Activated naive CD4-positive, alpha-beta T cell treated with anti-CD3 and anti-CD28 coated beads, Interleukin-2, amount 50 U/mL, for 72 hours (primary cell): Measurements from ENCODE around the gene PPM1K. TPM values are rescaled to one million over a fixed set of nuclear protein-coding genes. Genes with fewer than 3 reads are reported as not detected.

Experiments used
- ATAC-seq, 2 donors: fragments of 150-1000 bp; cut with Tn5 transposase; 2 replicates each; pipeline ENCODE4 v1.10.0; 2021; ENCODE audit warnings: mild to moderate bottlenecking in 2 of 2, moderate library complexity in 2 of 2
- DNase-seq, 2 donors: peaks; one replicate each; pipeline ENCODE4 v3.0.0; 2021 to 2022; ENCODE audit warnings: low spot score in 2 of 2
- H3K27ac Mint-ChIP-seq, 2 donors: one replicate each; pipeline ENCODE4 v1.8.0; 2022; ENCODE audit warnings: mild to moderate bottlenecking in 2 of 2, mixed read lengths in 2 of 2
- H3K36me3 Mint-ChIP-seq, 2 donors: one replicate each; pipeline ENCODE4 v1.8.0; 2022; ENCODE audit warnings: mixed read lengths in 2 of 2
- H3K9me3 Mint-ChIP-seq, 2 donors: one replicate each; pipeline ENCODE4 v1.8.0; 2022; ENCODE audit warnings: mixed read lengths in 2 of 2
- total RNA-seq, 2 donors: library from RNA; stranded (reverse); gene quantifications; one replicate each; pipeline ENCODE4 v1.2.3, GENCODE V29; 2022

The PPM1K gene
- total RNA-seq, 2 donors from 2014 or later, result 48.4 to 55.8 TPM

DNA sequence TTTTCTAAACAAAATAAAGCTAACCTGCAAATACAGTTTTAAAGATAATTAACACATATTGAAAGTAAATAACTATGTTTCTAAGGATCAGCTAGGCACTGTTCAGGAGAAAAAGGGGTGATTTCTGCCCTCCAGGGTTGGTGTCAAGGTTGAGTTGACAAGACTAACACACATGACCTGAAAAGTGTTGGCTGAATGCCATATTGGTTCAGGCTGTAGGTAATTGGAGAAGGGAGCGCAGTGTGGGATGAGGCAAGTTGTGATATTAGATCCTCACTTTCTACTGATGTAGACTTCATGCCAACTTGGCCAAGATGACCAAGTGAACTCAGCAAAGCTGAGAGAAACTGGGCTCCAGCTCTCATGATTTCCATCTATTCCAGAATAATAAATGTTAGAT is 42.2 kb downstream of the PPM1K start:
- DNase-seq (no peak), ATAC-seq (no peak)
- Mint-ChIP-seq H3K9me3 (no peaks in the 10 kb centered on the region), H3K36me3 (peaks cover 0 to 10% of the 10 kb centered on the region in 2 donors), H3K27ac (no peak overlapping the region)

DNA sequence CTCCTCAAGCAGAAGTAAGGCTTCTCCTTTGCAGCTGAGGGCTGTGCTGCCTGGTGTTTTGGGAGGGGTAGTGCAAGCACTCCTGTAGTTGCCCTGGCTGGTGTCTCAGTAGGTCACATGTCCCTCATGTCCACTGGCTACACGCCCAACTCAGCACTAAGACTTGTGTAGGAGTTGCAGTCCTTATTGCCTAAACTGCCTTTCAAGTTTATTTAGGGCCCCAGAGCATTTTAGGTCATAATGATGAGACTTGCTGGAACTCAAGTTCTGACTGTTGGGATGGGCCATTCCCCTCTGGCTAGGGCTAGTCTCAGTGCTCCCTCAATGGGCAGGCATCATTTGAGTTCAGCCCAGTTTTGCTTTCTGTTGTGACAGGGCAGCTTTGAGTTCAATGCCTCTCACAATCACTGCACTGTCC is 44.1 kb downstream of the PPM1K start:
- Mint-ChIP-seq H3K27ac (no peak overlapping the region), H3K9me3 (no peaks in the 10 kb centered on the region), H3K36me3 (peaks cover 0 to 10% of the 10 kb centered on the region in 2 donors)
- ATAC-seq (no peak), DNase-seq (no peak)

DNA sequence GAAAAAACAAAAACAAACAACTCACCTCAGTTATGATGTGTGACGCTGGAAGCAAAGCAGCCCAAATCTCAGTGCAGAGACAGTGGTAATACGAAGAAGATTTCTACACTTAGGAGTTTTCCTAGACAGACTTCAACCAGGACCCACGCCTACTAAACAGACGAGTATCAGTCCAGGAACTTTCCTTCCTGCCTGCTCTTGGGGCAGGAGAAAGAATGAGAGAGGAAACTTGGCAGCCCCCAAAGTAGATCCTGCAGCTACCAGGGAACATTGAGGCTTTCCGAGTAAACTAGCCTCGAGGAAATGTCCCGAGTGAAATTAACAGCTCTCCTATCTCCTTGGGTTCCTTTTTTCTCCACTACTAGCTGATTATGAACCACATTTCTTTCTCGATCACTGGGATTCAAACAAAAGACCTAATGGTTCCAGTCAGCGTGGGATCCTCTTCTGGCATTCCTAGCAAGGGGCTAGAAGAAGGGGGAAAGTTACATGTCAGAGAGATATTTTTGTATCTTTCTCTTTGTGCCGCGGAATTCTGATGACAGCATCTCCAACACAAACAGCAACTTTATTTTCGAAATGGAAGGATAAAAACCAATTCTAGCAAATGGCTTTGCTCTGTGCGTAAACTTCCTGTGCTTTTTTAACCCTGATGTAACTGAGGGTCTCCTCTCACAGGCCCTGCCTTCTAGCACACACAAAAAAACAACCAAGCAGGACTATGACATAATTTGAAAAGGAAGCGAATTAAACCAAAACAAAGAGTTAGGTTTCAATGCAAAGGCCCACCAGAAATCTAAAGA is 53.2 kb downstream of the PPM1K start:
- H3K36me3 Mint-ChIP-seq, result peaks cover 7 to 8% of the 10 kb centered on the region in 2 donors
- DNase-seq, result no peak
- ATAC-seq, result no peak
- H3K27ac Mint-ChIP-seq, result peak overlapping the region in 1 of 2 donors; percentile 14
- peaks cover 5 to 8% of the 10 kb centered on the region in 2 donors for H3K9me3 Mint-ChIP-seq

DNA sequence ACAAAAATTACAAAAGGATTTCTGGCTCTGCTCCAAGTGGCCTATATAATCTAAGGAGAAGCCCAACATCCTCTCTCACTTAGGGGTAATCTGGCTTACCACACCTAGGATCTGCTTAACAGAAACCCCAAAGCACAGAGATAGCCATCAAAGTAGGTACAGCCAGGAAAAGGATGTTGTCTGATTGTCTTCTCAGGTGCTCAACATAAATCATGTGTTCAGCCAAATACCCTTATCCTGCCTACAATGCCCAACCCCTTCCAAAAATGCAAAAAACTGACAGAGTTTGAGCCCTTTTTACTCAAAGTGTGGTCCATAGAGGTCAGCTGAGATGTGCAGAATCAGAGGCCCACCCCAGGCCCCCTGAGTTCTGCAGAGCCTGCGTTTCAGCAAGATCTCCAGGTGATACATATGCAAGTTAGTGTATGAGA is 53.9 kb downstream of the PPM1K start:
- Mint-ChIP-seq H3K27ac (no peak overlapping the region), H3K9me3 (peaks cover 5 to 8% of the 10 kb centered on the region in 2 donors), H3K36me3 (peaks cover 7 to 8% of the 10 kb centered on the region in 2 donors)
- DNase-seq (no peak), ATAC-seq (no peak)

DNA sequence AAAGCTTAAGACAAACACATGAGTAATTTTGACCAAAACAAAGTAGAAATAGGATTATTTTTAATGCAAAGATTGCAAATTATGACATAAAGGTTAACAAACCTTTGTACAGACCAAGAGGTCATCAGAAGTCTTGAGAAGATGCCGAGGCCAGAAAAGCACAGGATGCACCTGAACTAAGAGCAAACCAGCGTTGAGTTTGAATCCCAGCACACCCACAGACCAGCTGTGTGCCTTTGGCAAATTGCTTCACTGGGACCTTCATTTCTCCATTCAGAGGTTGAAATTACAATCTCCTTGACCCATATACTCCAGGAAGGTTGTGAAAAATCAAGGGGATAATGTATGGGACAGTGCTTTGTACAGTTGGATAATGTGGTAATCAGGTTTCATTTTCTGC is 56.6 kb downstream of the PPM1K start:
- no peak for ATAC-seq
- no peak for DNase-seq
- Mint-ChIP-seq H3K36me3 (peaks cover 7 to 8% of the 10 kb centered on the region in 2 donors), H3K9me3 (peaks cover 5 to 8% of the 10 kb centered on the region in 2 donors), H3K27ac (no peak overlapping the region)

DNA sequence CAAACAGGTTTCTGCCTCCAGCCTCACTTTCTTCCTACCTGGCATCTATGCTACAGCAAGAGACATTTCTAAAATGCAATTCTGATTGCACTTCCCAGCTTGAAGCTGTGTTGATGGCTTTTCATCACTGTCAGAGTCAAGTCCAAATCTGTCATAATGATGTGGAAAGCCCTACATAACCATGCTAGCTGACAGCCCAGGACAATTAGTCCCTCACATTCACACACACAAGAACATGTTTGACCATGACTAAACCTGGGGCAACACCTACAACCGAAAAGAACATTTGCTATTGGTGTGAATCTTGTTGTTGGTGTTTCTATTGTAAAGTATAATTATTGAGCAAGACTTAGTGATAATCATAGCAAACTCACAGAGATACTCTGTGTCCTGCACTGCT is 58.2 kb downstream of the PPM1K start:
- no peak for DNase-seq
- Mint-ChIP-seq H3K9me3 (peaks cover 5 to 13% of the 10 kb centered on the region in 2 donors), H3K27ac (no peak overlapping the region), H3K36me3 (peaks cover 7 to 8% of the 10 kb centered on the region in 2 donors)
- ATAC-seq, result peak in 1 of 2 donors; percentile 24

DNA sequence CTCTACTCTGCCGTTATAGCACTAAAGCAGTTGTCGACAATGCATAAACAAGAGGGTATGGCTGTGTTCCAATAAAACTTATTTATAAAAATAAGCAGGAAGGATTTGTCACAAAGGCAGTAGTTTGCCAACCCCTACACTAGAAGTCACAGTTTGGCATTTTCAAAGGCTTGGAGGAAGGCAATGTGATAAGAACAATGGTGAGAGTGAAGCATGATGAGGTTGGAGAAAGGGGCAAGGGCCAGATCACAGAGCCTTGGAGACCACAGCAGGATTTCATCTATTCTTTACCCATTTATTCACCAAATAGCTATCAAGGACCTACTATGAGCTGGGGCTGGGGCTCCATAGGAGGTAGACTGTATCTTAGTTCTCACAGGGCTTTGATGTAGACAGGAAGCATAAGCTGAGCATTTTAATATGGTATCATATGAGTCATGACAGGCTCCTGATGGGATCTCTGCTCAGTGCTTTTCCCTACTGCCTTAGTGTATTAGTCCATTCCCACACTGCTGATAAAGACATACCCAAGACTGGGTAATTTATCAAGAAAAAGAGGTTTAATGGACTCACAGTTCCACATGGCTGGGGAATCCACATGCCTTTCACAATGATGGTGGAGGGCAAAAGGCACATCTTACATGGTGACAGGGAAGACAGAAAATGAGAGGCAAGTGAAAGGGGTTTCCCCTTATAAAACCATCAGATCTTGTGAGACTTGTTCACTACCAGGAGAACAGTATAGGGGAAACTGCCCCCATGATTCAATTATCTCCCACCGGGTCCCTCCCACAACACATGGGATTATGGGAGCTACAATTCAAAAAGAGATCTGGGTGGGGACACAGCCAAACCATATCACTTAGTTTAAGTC is 58.9 kb downstream of the PPM1K start:
- ATAC-seq (peak; percentile 73 to 91), DNase-seq (no peak)
- H3K27ac Mint-ChIP-seq, result no peak overlapping the region
- peaks cover 5 to 13% of the 10 kb centered on the region in 2 donors for H3K9me3 Mint-ChIP-seq
- H3K36me3 Mint-ChIP-seq, result peaks cover 7 to 8% of the 10 kb centered on the region in 2 donors

DNA sequence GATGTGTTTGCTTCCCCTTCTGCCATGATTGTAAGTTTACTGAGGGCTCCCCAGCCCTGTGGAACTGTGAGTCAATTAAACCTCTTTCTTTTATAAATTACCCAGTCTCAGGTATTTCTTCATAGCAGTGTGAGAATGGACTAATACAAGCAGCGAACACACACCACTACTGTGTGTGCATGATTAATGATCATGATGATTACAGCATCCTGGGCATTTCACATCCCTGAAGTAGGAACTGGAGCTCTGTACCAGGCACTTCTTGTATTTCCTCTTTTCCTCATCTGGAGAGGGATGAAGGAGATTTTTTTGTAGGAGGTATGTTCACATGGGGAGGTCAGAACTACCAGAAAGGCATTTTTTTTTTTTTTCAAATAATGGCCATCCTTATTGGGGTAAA is 60.8 kb downstream of the PPM1K start:
- H3K36me3 Mint-ChIP-seq, result no peaks in the 10 kb centered on the region
- DNase-seq (no peak), ATAC-seq (no peak)
- H3K27ac Mint-ChIP-seq, result no peak overlapping the region
- peaks cover 0 to 5% of the 10 kb centered on the region in 2 donors for H3K9me3 Mint-ChIP-seq

DNA sequence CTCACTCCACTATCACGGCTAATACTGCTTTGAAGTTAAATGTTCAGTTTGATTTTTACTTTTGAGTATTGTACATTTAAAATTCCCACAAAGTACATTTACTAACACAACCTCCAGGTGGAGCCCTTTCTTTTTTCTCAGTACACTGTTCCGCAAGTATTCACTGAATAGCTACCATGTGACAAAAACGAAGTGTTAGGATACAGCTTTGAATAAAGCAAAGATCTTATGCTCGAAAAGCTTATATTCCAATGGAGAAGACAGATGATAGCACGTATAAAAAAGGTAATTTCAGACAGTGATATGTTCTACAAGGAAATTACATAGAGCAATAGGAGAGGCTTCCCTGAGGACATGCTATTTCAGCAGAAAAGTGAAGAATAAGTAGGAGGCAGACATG is 65.3 kb downstream of the PPM1K start:
- Mint-ChIP-seq H3K36me3 (no peaks in the 10 kb centered on the region), H3K27ac (no peak overlapping the region), H3K9me3 (peaks cover 0 to 5% of the 10 kb centered on the region in 2 donors)
- peak in 1 of 2 donors; percentile 16 for DNase-seq
- ATAC-seq, result peak; percentile 61 to 72

DNA sequence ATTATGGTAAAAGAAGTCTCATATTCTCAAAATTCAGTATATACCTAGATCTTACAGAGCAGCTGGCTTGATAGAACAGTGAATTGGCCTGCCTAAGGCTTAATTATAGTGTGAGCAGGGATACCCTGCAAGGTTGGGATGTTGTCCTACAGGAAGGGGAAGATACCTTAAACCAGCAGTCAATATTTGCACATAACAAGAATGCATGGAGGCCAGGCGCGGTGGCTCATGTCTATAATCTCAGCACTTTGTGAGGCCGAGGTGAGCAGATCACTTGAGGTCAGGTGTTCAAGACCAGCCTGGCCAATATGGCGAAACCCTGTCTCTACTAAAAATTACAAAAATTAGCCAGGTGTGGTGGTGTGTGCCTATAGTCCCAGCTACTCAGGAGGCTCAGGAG is 67.2 kb downstream of the PPM1K start:
- Mint-ChIP-seq H3K9me3 (peaks cover 0 to 5% of the 10 kb centered on the region in 2 donors), H3K36me3 (no peaks in the 10 kb centered on the region), H3K27ac (no peak overlapping the region)
- ATAC-seq, result no peak
- no peak for DNase-seq

DNA sequence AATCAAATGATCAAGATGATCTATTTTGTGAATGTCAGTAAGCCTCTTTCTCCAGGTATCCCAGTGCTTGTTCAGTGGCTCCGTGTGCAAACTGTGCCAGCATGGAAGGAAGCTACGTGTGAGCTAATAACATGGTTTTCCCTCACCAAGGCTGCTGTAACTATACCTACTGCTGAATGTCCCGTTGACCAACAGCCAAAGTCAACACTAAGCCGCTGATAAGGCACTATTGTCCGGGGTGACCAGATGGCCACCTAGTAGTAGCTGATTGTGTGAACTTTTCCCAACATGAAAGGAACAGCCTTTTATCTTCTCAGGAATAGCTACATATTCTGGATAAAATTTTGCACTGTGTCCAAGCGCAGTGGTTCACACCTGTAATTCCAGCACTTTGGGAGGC is 68.0 kb downstream of the PPM1K start:
- ATAC-seq (no peak), DNase-seq (no peak)
- no peaks in the 10 kb centered on the region for H3K36me3 Mint-ChIP-seq
- no peak overlapping the region for H3K27ac Mint-ChIP-seq
- peaks cover 0 to 2% of the 10 kb centered on the region in 2 donors for H3K9me3 Mint-ChIP-seq

DNA sequence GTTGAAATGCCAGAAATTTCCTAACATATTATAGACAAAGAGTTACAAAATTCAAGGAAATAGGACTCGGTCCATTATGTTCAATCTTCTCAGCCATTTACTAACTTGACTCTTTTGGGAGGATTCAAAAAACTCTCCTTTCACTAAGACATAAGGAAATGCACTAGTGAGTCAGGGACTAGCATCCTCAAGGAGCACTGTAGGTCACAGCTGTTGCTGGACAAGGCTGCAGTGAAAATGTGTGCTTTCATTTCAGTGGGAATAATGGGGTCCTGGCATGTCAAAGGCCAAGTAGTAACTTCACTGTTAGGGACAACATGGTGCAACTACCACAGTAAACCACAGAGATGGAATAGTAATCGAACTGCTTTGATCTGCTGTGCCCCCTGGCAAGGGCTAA is 69.0 kb downstream of the PPM1K start:
- DNase-seq (no peak), ATAC-seq (no peak)
- no peaks in the 10 kb centered on the region for H3K36me3 Mint-ChIP-seq
- H3K27ac Mint-ChIP-seq, result no peak overlapping the region
- no peaks in the 10 kb centered on the region for H3K9me3 Mint-ChIP-seq

DNA sequence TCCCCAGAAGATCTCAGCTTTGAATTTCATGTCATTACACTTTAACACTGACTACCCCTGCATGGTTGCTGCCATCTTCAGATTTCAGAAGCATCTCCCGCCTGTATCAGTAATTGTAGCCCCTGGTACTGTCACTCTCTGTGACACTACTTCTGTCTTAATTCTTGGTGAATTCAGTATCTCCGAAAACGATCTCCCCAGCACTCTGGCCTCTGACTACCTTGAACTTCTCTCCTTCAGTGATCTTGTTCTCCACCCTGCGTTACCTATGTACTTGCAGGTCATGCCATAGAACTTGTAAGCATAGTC is 72.2 kb downstream of the PPM1K start:
- Mint-ChIP-seq H3K9me3 (no peaks in the 10 kb centered on the region), H3K36me3 (no peaks in the 10 kb centered on the region), H3K27ac (no peak overlapping the region)
- ATAC-seq (peak in 1 of 2 donors; percentile 32), DNase-seq (no peak)

DNA sequence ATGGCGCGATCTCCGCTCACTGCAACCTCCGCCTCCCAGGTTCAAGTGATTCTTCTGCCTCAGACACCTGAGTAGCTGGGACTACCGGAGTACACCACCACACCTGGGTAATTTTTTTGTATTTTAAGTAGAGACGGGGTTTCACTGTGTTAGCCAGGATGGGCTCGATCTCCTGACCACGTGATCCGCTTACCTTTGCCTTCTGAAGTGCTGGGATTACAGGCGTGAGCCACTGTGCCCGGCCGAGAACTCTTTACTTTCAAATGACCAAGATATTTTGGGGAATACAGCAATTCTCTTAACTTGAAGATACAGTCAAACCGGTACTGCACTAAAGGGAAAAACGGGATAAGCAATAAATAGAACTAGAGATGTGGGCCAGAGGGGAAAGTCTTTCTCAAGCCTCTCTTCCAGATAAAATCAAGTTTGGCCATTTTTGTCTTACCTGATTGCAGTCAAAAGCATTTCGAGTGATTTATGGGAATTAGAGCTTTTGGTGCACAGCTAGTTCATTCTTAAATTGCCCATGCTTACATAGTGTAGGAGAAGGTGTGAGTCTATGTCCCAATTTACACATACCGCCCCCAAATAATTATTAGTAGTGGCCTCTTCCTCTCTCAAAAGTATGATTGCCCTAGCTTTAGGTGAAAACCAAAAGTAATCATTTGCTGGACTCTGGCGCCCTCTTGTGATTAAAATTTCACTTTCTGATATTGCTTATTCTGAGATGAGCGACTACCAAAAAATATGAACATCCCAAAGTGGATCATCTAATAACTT is 72.7 kb downstream of the PPM1K start:
- H3K9me3 Mint-ChIP-seq, result no peaks in the 10 kb centered on the region
- no peaks in the 10 kb centered on the region for H3K36me3 Mint-ChIP-seq
- H3K27ac Mint-ChIP-seq, result no peak overlapping the region
- DNase-seq, result peak in 1 of 2 donors; percentile 68
- ATAC-seq, result peak in 1 of 2 donors; percentile 54

DNA sequence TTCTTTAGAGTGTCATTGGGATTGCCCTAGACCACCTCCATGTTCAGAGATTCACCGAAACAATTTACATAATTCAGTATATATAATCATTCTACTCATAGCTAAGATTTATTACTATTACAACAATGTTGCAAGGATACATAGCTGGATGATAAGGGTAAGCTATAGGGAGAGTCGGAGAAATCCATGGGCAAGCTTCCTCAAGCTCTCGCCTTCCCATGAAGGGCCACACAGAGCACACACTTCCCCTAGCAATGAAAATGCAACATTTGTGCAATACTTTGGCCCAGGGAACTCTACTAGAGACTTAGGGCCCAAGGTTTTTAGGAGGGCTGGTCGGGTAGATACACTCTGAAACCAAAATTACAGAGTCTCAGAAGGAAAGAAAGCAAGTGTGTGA is 76.2 kb downstream of the PPM1K start:
- ATAC-seq (no peak), DNase-seq (no peak)
- no peaks in the 10 kb centered on the region for H3K36me3 Mint-ChIP-seq
- no peaks in the 10 kb centered on the region for H3K9me3 Mint-ChIP-seq
- peak overlapping the region in 1 of 2 donors; percentile 38 for H3K27ac Mint-ChIP-seq
